ENCODE data around the gene TECPR1. TPM values are rescaled to one million over a fixed set of nuclear protein-coding genes. Genes with fewer than 3 reads are reported as not detected.

TECPR1 gene
- total RNA-seq, 2 donors from 2014 or later: 41.6 to 53.8 TPM

- ATAC-seq (ENCODE audit: insufficient number of reproducible peaks, low FRiP score, low read depth) (no peak), DNase-seq (ENCODE audit: low spot score) (no peak)
Measured at GRCh38 chr7:98295467-98296192, 43.6 kb upstream of the TECPR1 start.

GRCh38 chr7:98294798-98295382 is 42.9 kb upstream of the TECPR1 start:
- H3K4me1 ChIP-seq (ENCODE audit: control insufficient read depth in 1 of 2, low read depth in 2 of 2): no peaks in the 10 kb centered on the region
- no peak overlapping the region for H3K27ac ChIP-seq
- H3K36me3 ChIP-seq: peaks cover 30% of the 10 kb centered on the region
- no peak overlapping the region for H3K4me3 ChIP-seq
- H3K9me3 ChIP-seq: no peaks in the 10 kb centered on the region
- DNase-seq (ENCODE audit: low spot score): no peak
- no peak for ATAC-seq (ENCODE audit: insufficient number of reproducible peaks, low FRiP score, low read depth)
- TF ChIP-seq, protein P1, sequence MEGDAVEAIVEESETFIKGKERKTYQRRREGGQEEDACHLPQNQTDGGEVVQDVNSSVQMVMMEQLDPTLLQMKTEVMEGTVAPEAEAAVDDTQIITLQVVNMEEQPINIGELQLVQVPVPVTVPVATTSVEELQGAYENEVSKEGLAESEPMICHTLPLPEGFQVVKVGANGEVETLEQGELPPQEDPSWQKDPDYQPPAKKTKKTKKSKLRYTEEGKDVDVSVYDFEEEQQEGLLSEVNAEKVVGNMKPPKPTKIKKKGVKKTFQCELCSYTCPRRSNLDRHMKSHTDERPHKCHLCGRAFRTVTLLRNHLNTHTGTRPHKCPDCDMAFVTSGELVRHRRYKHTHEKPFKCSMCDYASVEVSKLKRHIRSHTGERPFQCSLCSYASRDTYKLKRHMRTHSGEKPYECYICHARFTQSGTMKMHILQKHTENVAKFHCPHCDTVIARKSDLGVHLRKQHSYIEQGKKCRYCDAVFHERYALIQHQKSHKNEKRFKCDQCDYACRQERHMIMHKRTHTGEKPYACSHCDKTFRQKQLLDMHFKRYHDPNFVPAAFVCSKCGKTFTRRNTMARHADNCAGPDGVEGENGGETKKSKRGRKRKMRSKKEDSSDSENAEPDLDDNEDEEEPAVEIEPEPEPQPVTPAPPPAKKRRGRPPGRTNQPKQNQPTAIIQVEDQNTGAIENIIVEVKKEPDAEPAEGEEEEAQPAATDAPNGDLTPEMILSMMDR (IDR thresholded peaks at IDR 0.05): peak; percentile 15
- H3K27me3 ChIP-seq (replicated peaks; ENCODE audit: insufficient read depth): no peaks in the 10 kb centered on the region

More at GRCh38 chr7:98295467-98296192, 43.6 kb upstream of the TECPR1 start:
- Histone ChIP-seq H3K27me3 (replicated peaks; ENCODE audit: insufficient read depth) (no peaks in the 10 kb centered on the region), H3K36me3 (peaks cover 30% of the 10 kb centered on the region), H3K27ac (no peak overlapping the region), H3K4me3 (no peak overlapping the region), H3K9me3 (no peaks in the 10 kb centered on the region), H3K4me1 (ENCODE audit: control insufficient read depth in 1 of 2, low read depth in 2 of 2) (no peaks in the 10 kb centered on the region)
- TF ChIP-seq, protein P1 (IDR thresholded peaks at IDR 0.05): no peak

DNA sequence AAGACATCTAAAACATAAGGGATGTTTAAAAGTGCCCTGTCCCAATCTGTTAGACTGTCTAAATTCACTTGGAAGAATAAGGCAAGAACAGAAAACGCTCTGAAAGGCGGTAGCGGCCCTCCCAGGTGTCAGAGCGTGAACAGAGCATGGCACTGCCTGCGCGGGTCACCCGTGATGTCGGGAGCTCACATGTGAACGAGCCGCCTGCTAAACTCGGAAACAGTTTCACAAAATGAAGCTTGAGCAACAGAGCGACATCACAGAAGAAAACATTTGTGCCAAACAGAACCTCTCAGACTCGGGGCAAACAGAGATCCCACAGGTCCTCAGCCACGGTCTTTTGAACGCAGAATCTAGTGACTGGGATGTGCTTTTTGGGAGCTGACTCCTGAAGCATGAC is 42.3 kb upstream of the TECPR1 start:
- DNase-seq (ENCODE audit: low spot score) (no peak), ATAC-seq (ENCODE audit: insufficient number of reproducible peaks, low FRiP score, low read depth) (no peak)
- TF ChIP-seq, protein P1 (IDR thresholded peaks at IDR 0.05): no peak
- peaks cover 30% of the 10 kb centered on the region for H3K36me3 ChIP-seq
- H3K4me3 ChIP-seq: no peak overlapping the region
- peaks cover 2 to 3% of the 10 kb centered on the region in 2 donors for H3K4me1 ChIP-seq (ENCODE audit: control insufficient read depth in 1 of 2, low read depth in 2 of 2)
- no peaks in the 10 kb centered on the region for H3K27me3 ChIP-seq (replicated peaks; ENCODE audit: insufficient read depth)
- H3K27ac ChIP-seq: no peak overlapping the region
- H3K9me3 ChIP-seq: no peaks in the 10 kb centered on the region

- Histone ChIP-seq H3K27me3 (replicated peaks; ENCODE audit: insufficient read depth) (no peaks in the 10 kb centered on the region), H3K27ac (no peak overlapping the region), H3K9me3 (no peaks in the 10 kb centered on the region), H3K4me3 (no peak overlapping the region), H3K36me3 (peaks cover 30% of the 10 kb centered on the region), H3K4me1 (ENCODE audit: control insufficient read depth in 1 of 2, low read depth in 2 of 2) (peaks cover 7 to 8% of the 10 kb centered on the region in 2 donors)
- TF ChIP-seq, protein P1 (IDR thresholded peaks at IDR 0.05): no peak
- DNase-seq (ENCODE audit: low spot score): no peak
- no peak for ATAC-seq (ENCODE audit: insufficient number of reproducible peaks, low FRiP score, low read depth)
Measured at GRCh38 chr7:98293746-98294145, 41.7 kb upstream of the TECPR1 start.

DNA sequence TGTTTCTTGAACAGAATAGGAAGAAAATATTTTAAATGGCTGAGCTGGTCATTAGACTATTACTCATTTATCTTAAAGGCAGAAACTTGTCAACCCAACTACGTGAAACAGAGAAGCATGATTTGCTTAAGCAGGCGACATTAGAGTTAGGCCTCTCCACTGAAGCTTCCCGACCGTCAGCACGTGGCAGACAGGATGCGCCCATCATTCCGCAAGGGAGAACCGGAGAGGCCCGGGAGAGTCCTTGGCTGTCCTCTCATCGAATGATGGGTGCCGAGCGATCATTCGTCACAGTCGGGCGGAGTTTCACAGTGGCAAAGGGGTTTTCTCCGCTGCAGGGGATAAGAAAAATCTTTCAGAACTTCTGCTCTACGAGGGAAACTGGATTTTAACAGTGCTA is 41.2 kb upstream of the TECPR1 start:
- Histone ChIP-seq H3K9me3 (no peaks in the 10 kb centered on the region), H3K4me3 (no peak overlapping the region), H3K27ac (no peak overlapping the region), H3K36me3 (peaks cover 32% of the 10 kb centered on the region), H3K4me1 (ENCODE audit: control insufficient read depth in 1 of 2, low read depth in 2 of 2) (peaks cover 10 to 13% of the 10 kb centered on the region in 2 donors), H3K27me3 (replicated peaks; ENCODE audit: insufficient read depth) (no peaks in the 10 kb centered on the region)
- ATAC-seq (ENCODE audit: insufficient number of reproducible peaks, low FRiP score, low read depth): no peak
- no peak for DNase-seq (ENCODE audit: low spot score)
- TF ChIP-seq, protein P1 (IDR thresholded peaks at IDR 0.05): no peak
